Panc1 (cell line): Measurements from ENCODE around the gene CCDC183.

Experiments
- POLR2AphosphoS5 ChIP-seq: IDR thresholded peaks from 2 replicates; pipeline ENCODE4 v1.6.1; 2012; ENCODE audit warnings: mild to moderate bottlenecking, low read depth, low read length, moderate library complexity
- TF ChIP-seq, protein P1 (sequence below): fragments of 450-650 bp; IDR thresholded peaks from 2 replicates; pipeline ENCODE4 v1.5.1; 2017; ENCODE audit warnings: mild to moderate bottlenecking

DNA sequence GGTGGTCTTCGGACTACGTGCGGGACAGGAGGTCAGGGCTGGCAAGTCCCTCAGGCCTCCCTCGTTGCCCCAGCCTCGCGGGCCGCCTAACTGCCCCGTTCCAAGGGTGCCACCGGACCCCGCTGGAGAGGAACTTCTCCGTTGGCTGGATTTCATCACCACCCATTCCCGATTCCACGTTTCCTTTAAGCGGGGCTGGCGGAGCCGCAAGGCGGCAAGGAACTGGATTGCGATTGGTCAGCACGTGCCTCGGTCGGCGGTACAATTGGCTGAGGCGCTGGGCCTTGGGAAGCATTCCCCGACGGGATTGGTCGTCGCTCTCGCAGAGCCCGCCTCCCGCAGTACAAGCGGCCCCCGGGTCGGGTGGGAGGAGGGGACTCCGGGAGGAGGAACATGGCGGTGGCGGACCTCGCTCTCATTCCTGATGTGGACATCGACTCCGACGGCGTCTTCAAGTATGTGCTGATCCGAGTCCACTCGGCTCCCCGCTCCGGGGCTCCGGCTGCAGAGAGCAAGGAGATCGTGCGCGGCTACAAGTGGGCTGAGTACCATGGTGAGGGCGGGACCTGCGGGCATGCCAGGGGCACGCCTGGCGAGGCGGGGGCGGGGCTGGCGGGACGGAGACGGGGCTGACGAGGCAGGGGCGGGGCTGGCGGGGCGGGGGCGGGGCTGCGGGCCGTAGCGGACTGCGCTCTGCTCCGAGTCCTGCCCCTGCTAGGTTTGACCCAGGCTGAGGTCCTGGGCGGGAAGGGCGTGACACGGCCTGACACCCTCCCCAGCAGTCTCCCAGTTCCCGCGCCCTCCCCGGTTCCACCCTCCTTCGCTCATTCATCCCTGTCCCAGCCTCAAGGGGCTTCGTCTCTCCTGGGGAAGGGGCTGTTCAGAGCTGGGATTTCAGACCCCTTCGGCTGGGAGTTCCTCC, 53.2 kb downstream of the CCDC183 start, which contains the start of gene PHPT1:
- TF ChIP-seq, protein P1, sequence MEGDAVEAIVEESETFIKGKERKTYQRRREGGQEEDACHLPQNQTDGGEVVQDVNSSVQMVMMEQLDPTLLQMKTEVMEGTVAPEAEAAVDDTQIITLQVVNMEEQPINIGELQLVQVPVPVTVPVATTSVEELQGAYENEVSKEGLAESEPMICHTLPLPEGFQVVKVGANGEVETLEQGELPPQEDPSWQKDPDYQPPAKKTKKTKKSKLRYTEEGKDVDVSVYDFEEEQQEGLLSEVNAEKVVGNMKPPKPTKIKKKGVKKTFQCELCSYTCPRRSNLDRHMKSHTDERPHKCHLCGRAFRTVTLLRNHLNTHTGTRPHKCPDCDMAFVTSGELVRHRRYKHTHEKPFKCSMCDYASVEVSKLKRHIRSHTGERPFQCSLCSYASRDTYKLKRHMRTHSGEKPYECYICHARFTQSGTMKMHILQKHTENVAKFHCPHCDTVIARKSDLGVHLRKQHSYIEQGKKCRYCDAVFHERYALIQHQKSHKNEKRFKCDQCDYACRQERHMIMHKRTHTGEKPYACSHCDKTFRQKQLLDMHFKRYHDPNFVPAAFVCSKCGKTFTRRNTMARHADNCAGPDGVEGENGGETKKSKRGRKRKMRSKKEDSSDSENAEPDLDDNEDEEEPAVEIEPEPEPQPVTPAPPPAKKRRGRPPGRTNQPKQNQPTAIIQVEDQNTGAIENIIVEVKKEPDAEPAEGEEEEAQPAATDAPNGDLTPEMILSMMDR = no peak
- TF ChIP-seq POLR2AphosphoS5 = peak; percentile 86
